NCI-H748 treated with DMSO at 0.1 percent for 48 hours (cell line): Measurements from ENCODE around the gene RAD51AP2.

Experiments
- DNase-seq: peaks from one replicate; lab custom pipeline; 2025; lab: John Stamatoyannopoulos, UW

The RAD51AP2 gene

DNA sequence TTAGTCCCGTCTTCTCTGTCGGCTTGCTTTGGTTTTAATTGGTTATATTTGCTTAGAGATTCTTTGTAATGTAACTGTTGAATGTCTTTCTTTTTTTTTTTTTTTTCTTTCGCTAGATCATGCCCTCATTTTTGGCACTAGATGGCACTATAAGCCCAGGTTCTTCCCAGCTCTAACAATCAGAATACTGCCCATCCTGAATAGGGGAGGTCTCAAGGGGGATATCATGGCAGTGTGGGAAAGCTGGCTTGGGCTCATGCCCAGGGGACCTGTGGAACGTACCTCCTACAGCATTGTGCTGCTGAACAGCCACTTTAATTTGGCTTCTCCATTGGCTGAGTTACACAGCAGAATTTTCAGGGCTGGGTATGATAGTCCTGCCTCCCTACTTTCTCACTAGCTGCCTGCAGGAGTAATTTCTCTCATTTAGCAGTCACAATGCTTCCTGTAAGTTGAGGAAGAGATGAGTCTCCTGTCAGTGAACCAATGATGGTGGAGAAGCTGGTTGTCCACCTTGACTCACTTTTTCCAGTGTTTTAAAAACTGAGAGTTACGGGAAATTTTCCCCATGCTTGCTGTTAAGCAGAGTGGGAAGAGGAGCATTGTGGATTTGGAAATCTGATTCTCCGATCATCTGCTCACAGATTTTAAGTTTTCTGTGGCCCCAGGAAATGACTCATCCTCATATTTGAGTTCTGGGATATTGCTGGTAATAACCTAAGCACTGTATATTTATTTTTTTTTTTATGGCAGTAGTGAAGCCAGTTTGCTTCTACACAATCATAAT, 47.2 kb downstream of the RAD51AP2 start:
- peak; percentile 19 for DNase-seq

DNA sequence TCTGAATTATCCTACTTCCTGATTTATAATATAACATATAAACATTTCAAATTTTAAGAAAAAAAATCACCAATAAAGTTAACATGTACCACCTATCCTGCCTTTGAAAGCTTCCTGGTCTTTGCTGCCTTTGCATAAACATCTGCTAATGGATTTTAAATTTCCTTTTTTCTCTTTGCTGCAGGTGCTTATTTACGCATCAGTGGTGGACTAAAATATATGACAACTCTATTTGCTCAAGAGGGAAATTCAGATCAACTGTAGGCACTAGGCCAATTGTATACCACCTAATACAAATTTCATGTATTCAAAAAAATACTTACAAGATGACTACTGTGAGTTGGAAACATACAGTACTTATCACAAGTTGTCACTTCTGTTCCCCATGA, 57.2 kb downstream of the RAD51AP2 start:
- DNase-seq: no peak
